ENCODE measurements around the gene PRKAG1.

Gene PRKAG1

DNA sequence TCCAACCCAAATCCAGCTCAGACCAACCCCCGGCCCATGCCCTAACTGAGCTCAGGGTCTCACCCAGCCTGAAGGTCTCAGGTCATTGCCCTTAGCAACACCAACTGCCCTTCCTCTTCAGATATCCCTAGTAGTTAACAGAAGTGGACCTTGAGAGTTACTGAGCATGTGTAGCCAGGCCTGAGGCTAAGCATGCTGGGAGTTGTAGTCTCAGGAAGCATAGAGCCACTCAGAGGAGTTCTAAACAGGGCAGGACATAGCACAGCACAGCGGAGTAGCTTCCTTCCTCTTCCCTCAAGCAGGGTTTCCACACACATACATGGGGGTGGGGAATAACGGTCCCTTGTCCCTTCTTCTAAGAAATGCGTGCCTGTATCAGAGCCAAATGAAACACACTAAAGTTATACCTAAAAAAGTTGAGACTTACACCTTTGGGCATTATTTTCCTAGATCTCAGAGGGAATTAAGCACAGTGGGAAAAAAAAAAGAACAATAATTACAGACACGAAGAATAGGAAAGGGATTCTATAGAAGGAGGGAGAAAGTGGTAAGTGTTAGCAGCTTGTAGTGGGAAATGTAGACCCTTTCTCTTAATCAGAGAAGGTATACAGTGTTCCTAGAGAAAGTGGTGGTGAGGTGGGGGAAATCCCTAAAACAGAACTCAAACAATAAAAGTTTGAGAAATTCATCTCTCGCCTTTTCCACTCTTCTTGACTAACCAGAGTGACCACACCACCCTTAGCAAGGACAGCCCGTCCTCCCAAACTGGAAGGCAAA lies 37.6 kb upstream of the PRKAG1 start:
- H3K4me3 ChIP-seq (ENCODE audit: low read depth in 1 of 2, low read length in 2 of 2): peak overlapping the region in 1 of 2 experiments; percentile 84; a peak in 3 of 4 replicates
- H4K20me1 ChIP-seq (ENCODE audit: insufficient read depth, low read length): peaks cover 83% of the 10 kb centered on the region
- peaks cover 53% of the 10 kb centered on the region for H3K4me1 ChIP-seq (ENCODE audit: insufficient read depth, low read length)
- no peak overlapping the region for H2AFZ ChIP-seq (ENCODE audit: low read depth, low read length)
- peak overlapping the region; percentile 45 for H3K27ac ChIP-seq (ENCODE audit: low read length)
- ATAC-seq (ENCODE audit: insufficient read depth, low read depth): peak; percentile 78
- no peaks in the 10 kb centered on the region for H3K27me3 ChIP-seq (ENCODE audit: insufficient read depth, low read length, poor library complexity)
- peaks cover 83% of the 10 kb centered on the region for H3K36me3 ChIP-seq (ENCODE audit: insufficient read depth, low read length)
- peaks cover 99% of the 10 kb centered on the region for H3K79me2 ChIP-seq (ENCODE audit: insufficient read depth, low read length)
- peak overlapping the region; percentile 99 for H3K9ac ChIP-seq (ENCODE audit: low read depth, low read length)
- H3K9me3 ChIP-seq (ENCODE audit: insufficient read depth, low read length, severe bottlenecking): no peaks in the 10 kb centered on the region
- H3K4me2 ChIP-seq (ENCODE audit: insufficient read depth, low read length): peak overlapping the region; percentile 99
- peak; percentile 70 for DNase-seq
- TF ChIP-seq EZH2 (IDR thresholded peaks at IDR 0.05; ENCODE audit: borderline replicate concordance, low read depth, low read length, severe bottlenecking) (no peak), CTCF (IDR thresholded peaks at IDR 0.05; ENCODE audit: borderline replicate concordance, extremely low read depth, low read length, poor library complexity, severe bottlenecking) (no peak)

GRCh38 chr12:49055092-49055491 lies 36.5 kb upstream of the PRKAG1 start:
- H3K9ac ChIP-seq (ENCODE audit: low read depth, low read length): no peak overlapping the region; the same call in 1 of the 2 replicates
- peak overlapping the region in 1 of 2 experiments; percentile 84; a peak in 1 of 4 replicates for H3K4me3 ChIP-seq (ENCODE audit: low read depth in 1 of 2, low read length in 2 of 2)
- peaks cover 96% of the 10 kb centered on the region for H3K79me2 ChIP-seq (ENCODE audit: insufficient read depth, low read length)
- H4K20me1 ChIP-seq (ENCODE audit: insufficient read depth, low read length): peaks cover 94% of the 10 kb centered on the region
- no peak for ATAC-seq (ENCODE audit: insufficient read depth, low read depth)
- no peak overlapping the region for H3K27ac ChIP-seq (ENCODE audit: low read length)
- no peak for DNase-seq
- H3K4me1 ChIP-seq (ENCODE audit: insufficient read depth, low read length): peaks cover 51% of the 10 kb centered on the region
- no peak for TF ChIP-seq EZH2 (IDR thresholded peaks at IDR 0.05; ENCODE audit: borderline replicate concordance, low read depth, low read length, severe bottlenecking)
- no peak for TF ChIP-seq CTCF (IDR thresholded peaks at IDR 0.05; ENCODE audit: borderline replicate concordance, extremely low read depth, low read length, poor library complexity, severe bottlenecking)
- peak overlapping the region; percentile 99; the same call in 1 of the 2 replicates for H3K4me2 ChIP-seq (ENCODE audit: insufficient read depth, low read length)
- H3K27me3 ChIP-seq (ENCODE audit: insufficient read depth, low read length, poor library complexity): no peaks in the 10 kb centered on the region
- peaks cover 94% of the 10 kb centered on the region for H3K36me3 ChIP-seq (ENCODE audit: insufficient read depth, low read length)
- H3K9me3 ChIP-seq (ENCODE audit: insufficient read depth, low read length, severe bottlenecking): no peaks in the 10 kb centered on the region
- H2AFZ ChIP-seq (ENCODE audit: low read depth, low read length): no peak overlapping the region

DNA sequence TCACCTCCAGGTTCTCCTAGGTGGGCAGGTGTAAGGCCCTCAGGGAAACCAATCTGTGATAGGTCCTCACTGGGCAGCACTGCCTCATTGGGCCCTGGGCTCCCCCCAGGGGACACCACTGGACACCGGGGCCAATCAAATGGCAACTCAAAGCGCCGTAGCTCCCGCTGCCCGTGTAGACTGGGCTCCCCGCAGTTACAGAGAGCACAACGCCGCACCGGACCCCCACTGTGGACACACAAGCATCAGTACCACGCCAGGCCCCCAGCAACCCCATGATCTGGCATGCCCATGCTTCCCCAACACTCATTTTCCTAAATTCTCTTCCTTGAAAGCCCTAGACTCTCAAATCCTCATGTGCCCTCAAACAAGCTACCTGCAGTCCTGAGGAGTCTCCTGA lies 35.9 kb upstream of the PRKAG1 start:
- Histone ChIP-seq H3K27me3 (ENCODE audit: insufficient read depth, low read length, poor library complexity) (no peaks in the 10 kb centered on the region), H3K36me3 (ENCODE audit: insufficient read depth, low read length) (peaks cover 98% of the 10 kb centered on the region), H3K4me3 (ENCODE audit: low read depth in 1 of 2, low read length in 2 of 2) (no peak overlapping the region), H2AFZ (ENCODE audit: low read depth, low read length) (no peak overlapping the region), H3K79me2 (ENCODE audit: insufficient read depth, low read length) (peaks cover 91% of the 10 kb centered on the region), H3K9ac (ENCODE audit: low read depth, low read length) (no peak overlapping the region), H3K4me1 (ENCODE audit: insufficient read depth, low read length) (peaks cover 51% of the 10 kb centered on the region), H3K27ac (ENCODE audit: low read length) (no peak overlapping the region), H4K20me1 (ENCODE audit: insufficient read depth, low read length) (peaks cover 100% of the 10 kb centered on the region), H3K9me3 (ENCODE audit: insufficient read depth, low read length, severe bottlenecking) (no peaks in the 10 kb centered on the region), H3K4me2 (ENCODE audit: insufficient read depth, low read length) (peak overlapping the region; percentile 99)
- TF ChIP-seq EZH2 (IDR thresholded peaks at IDR 0.05; ENCODE audit: borderline replicate concordance, low read depth, low read length, severe bottlenecking): no peak
- ATAC-seq (ENCODE audit: insufficient read depth, low read depth) (no peak), DNase-seq (no peak)

DNA sequence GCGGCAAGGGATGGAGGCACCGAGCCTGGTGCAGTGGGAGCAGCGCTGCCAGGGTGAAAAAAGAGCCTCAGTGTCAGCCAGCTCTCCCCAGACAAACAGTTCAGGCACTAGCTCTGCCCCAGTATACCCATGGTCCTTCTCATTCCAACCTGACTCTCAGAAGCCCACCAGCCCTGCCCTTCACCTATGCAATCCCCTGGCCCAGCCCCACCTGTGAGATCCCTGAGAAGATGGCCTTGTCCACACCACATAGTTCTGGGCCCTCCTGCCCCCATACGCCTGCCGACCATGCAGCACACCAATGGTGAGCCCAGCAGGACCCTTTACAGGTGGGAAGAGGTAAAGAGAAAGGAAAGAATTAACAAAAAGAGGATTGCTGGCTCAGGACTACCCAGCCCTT lies 35.5 kb upstream of the PRKAG1 start:
- TF ChIP-seq EZH2 (IDR thresholded peaks at IDR 0.05; ENCODE audit: borderline replicate concordance, low read depth, low read length, severe bottlenecking): no peak
- no peak for TF ChIP-seq CTCF (IDR thresholded peaks at IDR 0.05; ENCODE audit: borderline replicate concordance, extremely low read depth, low read length, poor library complexity, severe bottlenecking)

More for the DNA sequence above, 35.5 kb upstream of the PRKAG1 start:
- H3K9me3 ChIP-seq (ENCODE audit: insufficient read depth, low read length, severe bottlenecking): no peaks in the 10 kb centered on the region
- peaks cover 100% of the 10 kb centered on the region for H4K20me1 ChIP-seq (ENCODE audit: insufficient read depth, low read length)
- no peak overlapping the region for H3K27ac ChIP-seq (ENCODE audit: low read length)
- H3K79me2 ChIP-seq (ENCODE audit: insufficient read depth, low read length): peaks cover 87% of the 10 kb centered on the region
- H3K4me2 ChIP-seq (ENCODE audit: insufficient read depth, low read length): no peak overlapping the region
- no peak for ATAC-seq (ENCODE audit: insufficient read depth, low read depth)
- H2AFZ ChIP-seq (ENCODE audit: low read depth, low read length): no peak overlapping the region
- no peak overlapping the region for H3K9ac ChIP-seq (ENCODE audit: low read depth, low read length)
- H3K36me3 ChIP-seq (ENCODE audit: insufficient read depth, low read length): peaks cover 98% of the 10 kb centered on the region
- no peak for DNase-seq
- H3K4me3 ChIP-seq (ENCODE audit: low read depth in 1 of 2, low read length in 2 of 2): no peak overlapping the region
- peaks cover 49% of the 10 kb centered on the region for H3K4me1 ChIP-seq (ENCODE audit: insufficient read depth, low read length)
- H3K27me3 ChIP-seq (ENCODE audit: insufficient read depth, low read length, poor library complexity): no peaks in the 10 kb centered on the region

All from DND-41 (cell line).